Glomerular visceral epithelial cell (primary cell): ENCODE measurements around the gene LSM6.

Experiments
- DNase-seq: peaks from one replicate; pipeline ENCODE4 v3.0.0-alpha.2; 2016; ENCODE audit errors: extremely low spot score

The LSM6 gene

GRCh38 chr4:146186041-146186440 is 10.5 kb downstream of the LSM6 start:
- DNase-seq = no peak

- DNase-seq = no peak
These were observed 11.1 kb downstream of the LSM6 start for GRCh38 chr4:146186596-146186995.

- DNase-seq = no peak
These were observed 14.9 kb downstream of the LSM6 start for GRCh38 chr4:146190456-146190855.

GRCh38 chr4:146191766-146192458 is 16.4 kb downstream of the LSM6 start:
- DNase-seq = no peak

GRCh38 chr4:146193628-146194027 is 18.1 kb downstream of the LSM6 start:
- no peak for DNase-seq

GRCh38 chr4:146194212-146194611 is 18.7 kb downstream of the LSM6 start:
- DNase-seq = no peak

- no peak for DNase-seq
These were observed 27.1 kb downstream of the LSM6 start for GRCh38 chr4:146202665-146203064.

- no peak for DNase-seq
These were observed 31.9 kb downstream of the LSM6 start for GRCh38 chr4:146207410-146207809.

- DNase-seq = no peak
These were observed 35.4 kb downstream of the LSM6 start for GRCh38 chr4:146210890-146211289.

GRCh38 chr4:146211440-146211839 is 35.9 kb downstream of the LSM6 start:
- no peak for DNase-seq

- DNase-seq = no peak
These were observed 37.3 kb downstream of the LSM6 start for GRCh38 chr4:146212781-146213180.

- DNase-seq = no peak
These were observed 38.7 kb downstream of the LSM6 start, which contains the start of gene REELD1 for GRCh38 chr4:146214238-146214637. TSS of gene REELD1 (plus strand) at chr4:146214538. CDS start at chr4:146216953, 2,415 bp downstream.

GRCh38 chr4:146222313-146222712 is 46.8 kb downstream of the LSM6 start:
- DNase-seq = peak; percentile 77

- DNase-seq = no peak
These were observed 48.9 kb downstream of the LSM6 start for GRCh38 chr4:146224326-146224966.

- no peak for DNase-seq
These were observed 53.9 kb downstream of the LSM6 start for GRCh38 chr4:146229406-146229805.

GRCh38 chr4:146232131-146232722 is 56.7 kb downstream of the LSM6 start:
- DNase-seq = peak; percentile 18

GRCh38 chr4:146235654-146236177 is 60.2 kb downstream of the LSM6 start:
- no peak for DNase-seq

- no peak for DNase-seq
These were observed 60.7 kb downstream of the LSM6 start for GRCh38 chr4:146236216-146236615.

GRCh38 chr4:146237092-146237491 is 61.6 kb downstream of the LSM6 start:
- no peak for DNase-seq

GRCh38 chr4:146238107-146238506 is 62.6 kb downstream of the LSM6 start:
- no peak for DNase-seq
